A549 (cell line): Measurements from ENCODE around the gene CXCL9. TPM values are rescaled to one million over a fixed set of nuclear protein-coding genes. Genes with fewer than 3 reads are reported as not detected.

Source experiments
- ATAC-seq, 2 experiments: fragments of 200-7000 bp in 1 of 2; fragments of >200 bp in 1 of 2; cut with Nextera tagmentation in 1 of 2; cut with Tn5 transposase in 1 of 2; 3 replicates each; pipeline versions ENCODE4 v1.8.0 to v1.9.1; 2018 to 2020; ENCODE audit warnings: mild to moderate bottlenecking in 1 of 2, moderate library complexity in 1 of 2
- CTCF ChIA-PET: fragments of 300-600 bp; sonication (Branson Sonifier 250); formaldehyde crosslinking; extraction: SDS; loops from one replicate; lab custom pipeline; 2021; ENCODE audit warnings: antibody characterized with exemption, inconsistent platforms; lab: Yijun Ruan, JAX
- POLR2A ChIA-PET: fragments of 350-600 bp; formaldehyde crosslinking; extraction: SDS; loops from one replicate; lab custom pipeline; 2021; ENCODE audit warnings: antibody characterized with exemption, inconsistent platforms; lab: Yijun Ruan, JAX
- DNase-seq, 2 experiments: peaks; one replicate each; pipeline versions ENCODE4 v3.0.0 to v3.0.0-alpha.2; 2011 to 2016; ENCODE audit warnings: low read depth in 1 of 2, low spot score in 1 of 2
- FAIRE-seq: peaks from 2 replicates; lab custom pipeline; 2011; peaks lifted over from hg19 to GRCh38; lab: Jason Lieb, UNC
- H3K27ac ChIP-seq, 2 experiments: fragments of >200 bp; sonication (Bioruptor Twin); formaldehyde crosslinking; 3 replicates each; pipeline ENCODE4 v1.5.1; 2016 to 2017
- H3K4me1 ChIP-seq: fragments of >200 bp; sonication (Bioruptor Twin); formaldehyde crosslinking; 3 replicates; pipeline ENCODE4 v1.6.1; 2016
- H3K4me2 ChIP-seq: fragments of >200 bp; sonication (Bioruptor Twin); formaldehyde crosslinking; 3 replicates; pipeline ENCODE4 v1.6.1; 2016
- H3K4me3 ChIP-seq: fragments of >200 bp; sonication (Bioruptor Twin); formaldehyde crosslinking; 3 replicates; pipeline ENCODE4 v1.5.1; 2016
- H3K9me3 ChIP-seq: fragments of >200 bp; sonication (Bioruptor Twin); formaldehyde crosslinking; 3 replicates; pipeline ENCODE4 v1.6.1; 2016
- CBX8 ChIP-seq: fragments of 200-600 bp; sonication (generic); IDR thresholded peaks from 2 replicates; pipeline ENCODE4 v1.6.1; 2016
- EHF ChIP-seq: fragments of 250-450 bp; sonication (Bioruptor Pico); IDR thresholded peaks from 2 replicates; pipeline ENCODE4 v1.5.0; 2020; ENCODE audit warnings: mild to moderate bottlenecking
- EHMT2 ChIP-seq: fragments of 200-600 bp; sonication (generic); IDR thresholded peaks from 2 replicates; pipeline ENCODE4 v1.6.1; 2016; ENCODE audit warnings: antibody characterized with exemption, low read depth, mild to moderate bottlenecking, moderate library complexity
- FOXS1 ChIP-seq: fragments of 250-450 bp; sonication (Bioruptor Pico); IDR thresholded peaks from 2 replicates; pipeline ENCODE4 v1.5.0; 2020; ENCODE audit warnings: mild to moderate bottlenecking, moderate library complexity
- HDAC2 ChIP-seq: fragments of 200-600 bp; sonication (generic); IDR thresholded peaks from 2 replicates; pipeline ENCODE4 v1.6.1; 2016
- HMGXB4 ChIP-seq: fragments of 250-450 bp; sonication (Bioruptor Pico); IDR thresholded peaks from 2 replicates; pipeline ENCODE4 v1.5.0; 2021; ENCODE audit warnings: mild to moderate bottlenecking, moderate library complexity, borderline replicate concordance
- HOXB13 ChIP-seq: fragments of 250-450 bp; sonication (Bioruptor Pico); IDR thresholded peaks from 2 replicates; pipeline ENCODE4 v1.5.0; 2020; ENCODE audit warnings: low read depth, mild to moderate bottlenecking, moderate library complexity
- JUNB ChIP-seq: fragments of >200 bp; sonication (Bioruptor Twin); formaldehyde crosslinking; IDR thresholded peaks from 2 replicates; pipeline ENCODE4 v1.6.1; 2016
- MAX ChIP-seq: IDR thresholded peaks from 2 replicates; pipeline ENCODE4 v1.6.1; 2012
- MAZ ChIP-seq: fragments of 150-350 bp; IDR thresholded peaks from 2 replicates; pipeline ENCODE4 v1.6.1; 2014; ENCODE audit warnings: antibody characterized with exemption, low read depth, low read length, borderline replicate concordance
- NFE2L2 ChIP-seq: fragments of 150-350 bp; conservative IDR thresholded peaks from 2 replicates; pipeline ENCODE4 v1.6.1; 2014; ENCODE audit warnings: low read length
- NPAS2 ChIP-seq: fragments of 250-450 bp; sonication (Bioruptor Pico); IDR thresholded peaks from 2 replicates; pipeline ENCODE4 v1.8.0; 2022; ENCODE audit warnings: mild to moderate bottlenecking, moderate library complexity, borderline replicate concordance
- NR3C1 ChIP-seq: fragments of >200 bp; sonication (Bioruptor Twin); formaldehyde crosslinking; IDR thresholded peaks from 3 replicates; pipeline ENCODE4 v1.6.1; 2017
- POLR2A ChIP-seq: IDR thresholded peaks from 2 replicates; pipeline ENCODE4 v1.6.1; 2012; ENCODE audit warnings: mild to moderate bottlenecking, low read length
- POLR2AphosphoS2 ChIP-seq: conservative IDR thresholded peaks from 2 replicates; pipeline ENCODE4 v1.6.1; 2012; ENCODE audit warnings: low read length, improper control_type of control experiment, inconsistent platforms
- RAD21 ChIP-seq, 2 experiments: fragments of >200 bp in 1 of 2; sonication (Bioruptor Twin) in 1 of 2; formaldehyde crosslinking in 1 of 2; IDR thresholded peaks in 1 of 2; conservative IDR thresholded peaks in 1 of 2; 2 replicates in 1 of 2; 3 replicates in 1 of 2; pipeline ENCODE4 v1.6.1; 2012 to 2018; ENCODE audit warnings: inconsistent platforms in 1 of 2
- RCOR1 ChIP-seq: fragments of 150-350 bp; IDR thresholded peaks from 2 replicates; pipeline ENCODE4 v1.6.1; 2014; ENCODE audit warnings: antibody characterized with exemption, low read length, low read depth
- USF2 ChIP-seq: fragments of 450-650 bp; IDR thresholded peaks from 2 replicates; pipeline ENCODE4 v1.6.1; 2014; ENCODE audit warnings: antibody characterized with exemption
- ZC3H11A ChIP-seq: fragments of 450-650 bp; IDR thresholded peaks from 2 replicates; pipeline ENCODE4 v1.6.1; 2014; ENCODE audit warnings: antibody characterized with exemption, mild to moderate bottlenecking
- ZSCAN20 ChIP-seq: fragments of 250-450 bp; sonication (Bioruptor Pico); IDR thresholded peaks from 2 replicates; pipeline ENCODE4 v1.8.0; 2022; ENCODE audit warnings: mild to moderate bottlenecking, moderate library complexity
- WGBS: methylation state at CpG from one replicate; pipeline ENCODE4 v1.1.6; 2017; ENCODE audit errors: missing lambda C conversion rate; 5-methylcytosine and 5-hydroxymethylcytosine counted together
- polyA plus RNA-seq, 4 experiments: library from polyadenylated mRNA; depleted of rRNA in 3 of 4; stranded (reverse); fragments of >200 nt; fragmentation: RNase III in 1 of 4; extraction: RNeasy Plus Mini Kit Qiagen cat#74134 plus additional on column Dnase treatment in 1 of 4; gene quantifications; 2 replicates in 3 of 4; 3 replicates in 1 of 4; pipeline ENCODE4 v1.2.3, GENCODE V29; 2011 to 2017

CXCL9 gene
- polyA plus RNA-seq, 2 of the 4 experiments (the other 2 are of a cell fraction), result not detected

GRCh38 chr4:76024065-76024464 is 16.8 kb upstream of the CXCL9 start:
- ChIA-PET CTCF (interaction anchor here (1.6 kb wide), 1 partner anchor 28 kb away, joined by 7 read pairs; no protein-coding TSS in a partner anchor), POLR2A (no interaction called here)
- DNase-seq (no peak), ATAC-seq (no peak), FAIRE-seq (no peak)
- no peak overlapping the region for H3K27ac ChIP-seq
- 75% methylated on average over 4 of the region's 4 CpGs for WGBS
- no peak for TF ChIP-seq HMGXB4 (CRISPR knock-in tag)
- TF ChIP-seq RCOR1, result no peak
- TF ChIP-seq HOXB13 (CRISPR knock-in tag), result no peak
- H3K4me2 ChIP-seq, result no peak overlapping the region
- no peaks in the 10 kb centered on the region for H3K9me3 ChIP-seq
- H3K4me3 ChIP-seq, result no peak overlapping the region
- no peaks in the 10 kb centered on the region for H3K4me1 ChIP-seq

GRCh38 chr4:76023389-76023788 is 16.1 kb upstream of the CXCL9 start, which contains the start of gene CXCL10:
TSS of gene CXCL10 (minus strand) at chr4:76023497. CDS start at chr4:76023431, 66 bp downstream.
- no peak for TF ChIP-seq NR3C1

GRCh38 chr4:76022677-76023076 is 15.4 kb upstream of the CXCL9 start:
- CTCF ChIA-PET, result no interaction called here

More at GRCh38 chr4:76023389-76023788, 16.1 kb upstream of the CXCL9 start, which contains the start of gene CXCL10:
- CTCF ChIA-PET, result no interaction called here
- POLR2A ChIA-PET, result no interaction called here
- no peak within 1 kb of the TSS for H3K4me2 ChIP-seq
- H3K4me1 ChIP-seq, result no peaks in the 10 kb centered on the region
- H3K9me3 ChIP-seq, result no peaks in the 10 kb centered on the region
- H3K4me3 ChIP-seq, result no peak within 1 kb of the TSS
- ATAC-seq, result no peak
- H3K27ac ChIP-seq, result no peak within 1 kb of the TSS
- 17% methylated on average over 3 of the region's 3 CpGs for WGBS
- FAIRE-seq, result no peak
- DNase-seq, result no peak

GRCh38 chr4:76022031-76022430 is 14.7 kb upstream of the CXCL9 start:
- 44% methylated on average over 4 of the region's 4 CpGs for WGBS
- no peak for FAIRE-seq
- ATAC-seq, result no peak
- H3K4me1 ChIP-seq, result no peaks in the 10 kb centered on the region
- H3K4me2 ChIP-seq, result no peak overlapping the region
- DNase-seq, result no peak
- H3K9me3 ChIP-seq, result no peaks in the 10 kb centered on the region
- POLR2A ChIA-PET, result no interaction called here
- H3K27ac ChIP-seq, result no peak overlapping the region
- TF ChIP-seq USF2 (no peak), MAX (no peak), FOXS1 (CRISPR knock-in tag) (no peak), ZC3H11A (no peak), ZSCAN20 (CRISPR knock-in tag) (no peak), EHMT2 (no peak), POLR2A (no peak), NFE2L2 (no peak), EHF (CRISPR knock-in tag) (no peak), RAD21 (conservative IDR thresholded peaks at IDR 0.05 in 1 of 2, IDR thresholded peaks at IDR 0.05 in 1 of 2) (no peak), HDAC2 (no peak), NPAS2 (CRISPR knock-in tag) (no peak)
- no peak overlapping the region for H3K4me3 ChIP-seq
- CTCF ChIA-PET, result no interaction called here

More at GRCh38 chr4:76022677-76023076, 15.4 kb upstream of the CXCL9 start:
- no peak for TF ChIP-seq POLR2AphosphoS2
- TF ChIP-seq CBX8, result no peak
- TF ChIP-seq MAZ, result no peak
- TF ChIP-seq NPAS2 (CRISPR knock-in tag), result no peak
- TF ChIP-seq JUNB, result no peak
- Histone ChIP-seq H3K4me3 (no peak overlapping the region), H3K27ac (no peak overlapping the region), H3K4me1 (no peaks in the 10 kb centered on the region), H3K4me2 (no peak overlapping the region), H3K9me3 (no peaks in the 10 kb centered on the region)
- DNase-seq (no peak), FAIRE-seq (no peak), ATAC-seq (no peak)
- WGBS, result 40% methylated on average over 2 of the region's 2 CpGs
- POLR2A ChIA-PET, result no interaction called here
